ENCODE data around the gene CACNA1G.

Gene CACNA1G

DNA sequence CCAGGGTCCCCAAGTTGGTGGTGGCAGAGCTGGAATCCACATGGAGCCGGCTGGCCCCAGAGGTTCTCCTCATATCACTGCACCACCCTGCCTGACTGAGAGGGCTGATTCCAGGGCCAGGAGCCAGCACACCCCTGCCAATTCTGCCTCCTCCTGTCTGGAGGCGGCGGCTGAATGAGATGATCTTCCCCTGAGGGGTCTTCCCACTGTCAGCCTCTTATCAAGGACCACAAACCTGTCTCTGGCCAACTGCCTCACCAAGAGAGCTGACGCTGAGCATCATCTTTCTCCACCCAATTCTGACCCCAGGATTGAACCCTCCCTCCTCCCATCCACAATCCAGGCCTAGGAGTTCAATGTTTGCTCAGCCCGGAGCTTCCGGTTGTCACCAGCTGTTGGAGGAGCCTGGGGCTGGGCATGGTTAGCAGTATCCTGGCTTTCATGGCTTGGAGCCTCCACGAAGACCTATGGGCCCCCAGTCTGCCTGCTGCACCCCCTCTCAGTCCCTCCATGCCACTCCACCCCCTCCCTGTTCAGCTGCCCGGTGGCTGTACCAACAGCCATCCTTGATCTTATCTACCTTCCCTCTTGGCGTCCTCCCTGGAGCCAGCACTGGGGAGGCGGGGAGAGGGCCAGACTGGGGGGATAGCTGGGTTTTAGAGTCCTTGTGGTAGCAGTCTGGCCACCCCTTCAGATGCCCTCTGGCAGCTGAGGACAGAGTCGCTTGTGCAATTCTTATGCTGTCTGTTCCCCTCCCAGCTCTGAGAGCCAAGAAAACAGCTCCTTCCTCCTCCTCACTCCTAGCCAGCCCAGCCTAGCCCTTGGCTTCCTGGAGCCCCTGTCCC lies 99.7 kb downstream of the CACNA1G start:
- no peaks in the 10 kb centered on the region for H3K9me3 ChIP-seq (ENCODE audit: control insufficient read depth, insufficient read depth, low read depth, low read length)
- H3K9ac ChIP-seq (ENCODE audit: low read length), result no peak overlapping the region
- H3K4me1 ChIP-seq (ENCODE audit: control insufficient read depth, insufficient read depth, low read length), result peaks cover 26% of the 10 kb centered on the region
- H3K27ac ChIP-seq (ENCODE audit: low read depth, low read length), result no peak overlapping the region
- H3K27me3 ChIP-seq (ENCODE audit: control insufficient read depth, insufficient read depth, low read length), result no peaks in the 10 kb centered on the region
- no peaks in the 10 kb centered on the region for H3K36me3 ChIP-seq (ENCODE audit: control insufficient read depth, insufficient read depth, low read length)
- no peak overlapping the region for H3K4me3 ChIP-seq (ENCODE audit: low read depth, low read length)

DNA sequence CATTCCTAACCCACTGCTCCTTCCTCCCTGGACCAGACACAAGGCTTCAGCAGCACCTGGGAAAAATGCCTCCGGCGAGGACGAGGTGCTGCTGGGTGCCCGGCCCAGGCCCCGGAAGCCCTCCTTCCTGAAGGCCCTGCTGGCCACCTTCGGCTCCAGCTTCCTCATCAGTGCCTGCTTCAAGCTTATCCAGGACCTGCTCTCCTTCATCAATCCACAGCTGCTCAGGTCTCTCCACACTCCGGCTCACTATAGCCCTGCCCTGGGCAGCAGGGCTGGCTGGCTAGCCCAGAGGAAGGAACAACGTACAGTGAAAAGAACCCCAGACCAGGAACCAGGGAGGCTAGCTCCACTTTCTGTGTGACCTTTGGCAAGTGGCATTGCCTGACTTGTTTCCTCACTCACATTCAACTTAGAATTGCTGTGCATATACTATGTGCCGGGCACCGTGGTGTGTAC lies 100.4 kb downstream of the CACNA1G start:
- H3K27ac ChIP-seq (ENCODE audit: low read depth, low read length), result no peak overlapping the region
- H3K4me1 ChIP-seq (ENCODE audit: control insufficient read depth, insufficient read depth, low read length), result peaks cover 26% of the 10 kb centered on the region
- no peaks in the 10 kb centered on the region for H3K27me3 ChIP-seq (ENCODE audit: control insufficient read depth, insufficient read depth, low read length)
- no peaks in the 10 kb centered on the region for H3K36me3 ChIP-seq (ENCODE audit: control insufficient read depth, insufficient read depth, low read length)
- peak overlapping the region; percentile 4 for H3K9ac ChIP-seq (ENCODE audit: low read length)
- no peaks in the 10 kb centered on the region for H3K9me3 ChIP-seq (ENCODE audit: control insufficient read depth, insufficient read depth, low read depth, low read length)
- H3K4me3 ChIP-seq (ENCODE audit: low read depth, low read length), result no peak overlapping the region

GRCh38 chr17:50661348-50661747 lies 100.8 kb downstream of the CACNA1G start:
- peak overlapping the region; percentile 9 for H3K9ac ChIP-seq (ENCODE audit: low read length)
- no peaks in the 10 kb centered on the region for H3K27me3 ChIP-seq (ENCODE audit: control insufficient read depth, insufficient read depth, low read length)
- H3K9me3 ChIP-seq (ENCODE audit: control insufficient read depth, insufficient read depth, low read depth, low read length), result no peaks in the 10 kb centered on the region
- peaks cover 26% of the 10 kb centered on the region for H3K4me1 ChIP-seq (ENCODE audit: control insufficient read depth, insufficient read depth, low read length)
- H3K36me3 ChIP-seq (ENCODE audit: control insufficient read depth, insufficient read depth, low read length), result no peaks in the 10 kb centered on the region
- H3K4me3 ChIP-seq (ENCODE audit: low read depth, low read length), result no peak overlapping the region
- peak overlapping the region; percentile 50; the same call in 1 of the 2 replicates for H3K27ac ChIP-seq (ENCODE audit: low read depth, low read length)

GRCh38 chr17:50661795-50662391 lies 101.4 kb downstream of the CACNA1G start:
- Histone ChIP-seq H3K9ac (ENCODE audit: low read length) (peak overlapping the region; percentile 9), H3K36me3 (ENCODE audit: control insufficient read depth, insufficient read depth, low read length) (no peaks in the 10 kb centered on the region), H3K4me1 (ENCODE audit: control insufficient read depth, insufficient read depth, low read length) (peaks cover 26% of the 10 kb centered on the region), H3K4me3 (ENCODE audit: low read depth, low read length) (no peak overlapping the region), H3K27me3 (ENCODE audit: control insufficient read depth, insufficient read depth, low read length) (no peaks in the 10 kb centered on the region), H3K9me3 (ENCODE audit: control insufficient read depth, insufficient read depth, low read depth, low read length) (no peaks in the 10 kb centered on the region), H3K27ac (ENCODE audit: low read depth, low read length) (peak overlapping the region; percentile 50; the same call in 1 of the 2 replicates)

- no peak overlapping the region for H3K4me3 ChIP-seq (ENCODE audit: low read depth, low read length)
- no peaks in the 10 kb centered on the region for H3K9me3 ChIP-seq (ENCODE audit: control insufficient read depth, insufficient read depth, low read depth, low read length)
- peaks cover 27% of the 10 kb centered on the region for H3K4me1 ChIP-seq (ENCODE audit: control insufficient read depth, insufficient read depth, low read length)
- no peak overlapping the region for H3K9ac ChIP-seq (ENCODE audit: low read length)
- H3K27me3 ChIP-seq (ENCODE audit: control insufficient read depth, insufficient read depth, low read length), result no peaks in the 10 kb centered on the region
- no peak overlapping the region for H3K27ac ChIP-seq (ENCODE audit: low read depth, low read length)
- no peaks in the 10 kb centered on the region for H3K36me3 ChIP-seq (ENCODE audit: control insufficient read depth, insufficient read depth, low read length)
These were observed 102.2 kb downstream of the CACNA1G start for GRCh38 chr17:50662632-50663225.

- H3K4me1 ChIP-seq (ENCODE audit: control insufficient read depth, insufficient read depth, low read length), result peaks cover 38% of the 10 kb centered on the region
- H3K27me3 ChIP-seq (ENCODE audit: control insufficient read depth, insufficient read depth, low read length), result no peaks in the 10 kb centered on the region
- H3K27ac ChIP-seq (ENCODE audit: low read depth, low read length), result no peak overlapping the region
- no peaks in the 10 kb centered on the region for H3K36me3 ChIP-seq (ENCODE audit: control insufficient read depth, insufficient read depth, low read length)
- H3K4me3 ChIP-seq (ENCODE audit: low read depth, low read length), result no peak overlapping the region
- H3K9ac ChIP-seq (ENCODE audit: low read length), result no peak overlapping the region
- no peaks in the 10 kb centered on the region for H3K9me3 ChIP-seq (ENCODE audit: control insufficient read depth, insufficient read depth, low read depth, low read length)
These were observed 103.4 kb downstream of the CACNA1G start for GRCh38 chr17:50663812-50664374.

GRCh38 chr17:50664788-50665458 lies 104.4 kb downstream of the CACNA1G start:
- H3K27ac ChIP-seq (ENCODE audit: low read depth, low read length), result no peak overlapping the region
- H3K4me3 ChIP-seq (ENCODE audit: low read depth, low read length), result no peak overlapping the region
- peaks cover 39% of the 10 kb centered on the region for H3K4me1 ChIP-seq (ENCODE audit: control insufficient read depth, insufficient read depth, low read length)
- no peak overlapping the region for H3K9ac ChIP-seq (ENCODE audit: low read length)
- H3K9me3 ChIP-seq (ENCODE audit: control insufficient read depth, insufficient read depth, low read depth, low read length), result no peaks in the 10 kb centered on the region
- H3K36me3 ChIP-seq (ENCODE audit: control insufficient read depth, insufficient read depth, low read length), result no peaks in the 10 kb centered on the region
- no peaks in the 10 kb centered on the region for H3K27me3 ChIP-seq (ENCODE audit: control insufficient read depth, insufficient read depth, low read length)

GRCh38 chr17:50665838-50666237 lies 105.3 kb downstream of the CACNA1G start:
- H3K9me3 ChIP-seq (ENCODE audit: control insufficient read depth, insufficient read depth, low read depth, low read length), result no peaks in the 10 kb centered on the region
- no peak overlapping the region for H3K27ac ChIP-seq (ENCODE audit: low read depth, low read length)
- no peaks in the 10 kb centered on the region for H3K27me3 ChIP-seq (ENCODE audit: control insufficient read depth, insufficient read depth, low read length)
- no peaks in the 10 kb centered on the region for H3K36me3 ChIP-seq (ENCODE audit: control insufficient read depth, insufficient read depth, low read length)
- no peak overlapping the region for H3K9ac ChIP-seq (ENCODE audit: low read length)
- H3K4me3 ChIP-seq (ENCODE audit: low read depth, low read length), result no peak overlapping the region
- peaks cover 33% of the 10 kb centered on the region for H3K4me1 ChIP-seq (ENCODE audit: control insufficient read depth, insufficient read depth, low read length)

GRCh38 chr17:50666316-50666715 lies 105.8 kb downstream of the CACNA1G start:
- H3K4me3 ChIP-seq (ENCODE audit: low read depth, low read length), result no peak overlapping the region
- H3K9me3 ChIP-seq (ENCODE audit: control insufficient read depth, insufficient read depth, low read depth, low read length), result no peaks in the 10 kb centered on the region
- H3K36me3 ChIP-seq (ENCODE audit: control insufficient read depth, insufficient read depth, low read length), result no peaks in the 10 kb centered on the region
- H3K27ac ChIP-seq (ENCODE audit: low read depth, low read length), result no peak overlapping the region
- H3K4me1 ChIP-seq (ENCODE audit: control insufficient read depth, insufficient read depth, low read length), result peaks cover 28% of the 10 kb centered on the region
- H3K9ac ChIP-seq (ENCODE audit: low read length), result no peak overlapping the region
- H3K27me3 ChIP-seq (ENCODE audit: control insufficient read depth, insufficient read depth, low read length), result no peaks in the 10 kb centered on the region

- Histone ChIP-seq H3K4me3 (ENCODE audit: low read depth, low read length) (no peak overlapping the region), H3K27me3 (ENCODE audit: control insufficient read depth, insufficient read depth, low read length) (no peaks in the 10 kb centered on the region), H3K4me1 (ENCODE audit: control insufficient read depth, insufficient read depth, low read length) (peaks cover 17% of the 10 kb centered on the region), H3K9ac (ENCODE audit: low read length) (no peak overlapping the region), H3K9me3 (ENCODE audit: control insufficient read depth, insufficient read depth, low read depth, low read length) (no peaks in the 10 kb centered on the region), H3K36me3 (ENCODE audit: control insufficient read depth, insufficient read depth, low read length) (no peaks in the 10 kb centered on the region), H3K27ac (ENCODE audit: low read depth, low read length) (no peak overlapping the region)
These were observed 106.9 kb downstream of the CACNA1G start for GRCh38 chr17:50667259-50668024.

All from HUES6 (cell line).